ENCODE data around the gene IQSEC1.

DNA sequence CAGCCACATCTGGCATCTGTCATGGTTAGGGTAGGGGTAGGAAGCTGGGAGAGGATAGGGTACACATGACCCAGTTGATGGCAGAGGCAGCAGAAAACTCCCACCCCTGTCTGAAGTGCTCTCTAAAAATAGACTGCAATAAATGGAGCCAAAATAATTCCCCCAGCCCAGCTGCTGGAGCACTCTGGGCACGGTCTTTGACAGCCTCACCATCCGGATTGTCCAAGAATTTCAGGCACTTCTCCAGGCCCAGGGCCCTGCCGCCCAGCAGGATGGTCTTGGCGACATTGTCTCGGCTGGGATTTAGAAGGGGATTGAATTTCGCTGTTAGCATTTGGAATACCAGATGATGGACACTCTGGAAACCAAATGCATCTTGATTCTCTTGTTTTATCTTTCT, 103.7 kb downstream of the IQSEC1 start:
- TF ChIP-seq SPI1 (IDR thresholded peaks at IDR 0.05; ENCODE audit: low read depth, low read length) = no peak
- TF ChIP-seq POLR2A (IDR thresholded peaks at IDR 0.05; ENCODE audit: low read depth, low read length) = no peak
